RWPE2 (cell line): ENCODE data around the gene SLC46A2.
A peak's percentile ranks its signal among the peaks of the same experiment; 100 is the strongest.

Experiments
- ATAC-seq: fragments of 200-7000 bp; cut with Tn5 transposase; 3 replicates; pipeline ENCODE4 v1.9.1; 2021; ENCODE audit warnings: low read depth
- DNase-seq: peaks from one replicate; pipeline ENCODE4 v3.0.0-alpha.2; 2020; ENCODE audit warnings: low spot score
- H3K27ac ChIP-seq: fragments of 450-650 bp; 2 replicates; pipeline ENCODE4 v1.5.1; 2017; ENCODE audit warnings: mild to moderate bottlenecking; ENCODE audit not compliant: poor library complexity, severe bottlenecking
- H3K27me3 ChIP-seq: fragments of 250-450 bp; sonication (Bioruptor Pico); 2 replicates; pipeline ENCODE4 v1.5.1; 2021; ENCODE audit warnings: mild to moderate bottlenecking, moderate library complexity; ENCODE audit not compliant: insufficient read depth, poor library complexity, severe bottlenecking
- H3K36me3 ChIP-seq: fragments of 250-450 bp; sonication (Bioruptor Pico); 2 replicates; pipeline ENCODE4 v1.5.1; 2020; ENCODE audit warnings: low read depth, mild to moderate bottlenecking, moderate library complexity
- H3K4me1 ChIP-seq: fragments of 250-450 bp; sonication (Bioruptor Pico); 2 replicates; pipeline ENCODE4 v1.5.1; 2021; ENCODE audit warnings: mild to moderate bottlenecking, moderate library complexity; ENCODE audit not compliant: insufficient read depth, poor library complexity, severe bottlenecking
- H3K4me3 ChIP-seq: fragments of 250-450 bp; sonication (Bioruptor Pico); 2 replicates; pipeline ENCODE4 v1.5.1; 2021; ENCODE audit warnings: mild to moderate bottlenecking, moderate library complexity; ENCODE audit not compliant: severe bottlenecking
- H3K9me3 ChIP-seq: fragments of 250-450 bp; sonication (Bioruptor Pico); 2 replicates; pipeline ENCODE4 v1.5.1; 2021; ENCODE audit warnings: mild to moderate bottlenecking, moderate library complexity; ENCODE audit not compliant: severe bottlenecking
- TF ChIP-seq, protein P1 (sequence below): fragments of 450-650 bp; IDR thresholded peaks from one replicate; pipeline ENCODE4 v1.5.1; 2017; ENCODE audit warnings: mild to moderate bottlenecking, moderate library complexity; ENCODE audit not compliant: poor library complexity, severe bottlenecking

The SLC46A2 gene

DNA sequence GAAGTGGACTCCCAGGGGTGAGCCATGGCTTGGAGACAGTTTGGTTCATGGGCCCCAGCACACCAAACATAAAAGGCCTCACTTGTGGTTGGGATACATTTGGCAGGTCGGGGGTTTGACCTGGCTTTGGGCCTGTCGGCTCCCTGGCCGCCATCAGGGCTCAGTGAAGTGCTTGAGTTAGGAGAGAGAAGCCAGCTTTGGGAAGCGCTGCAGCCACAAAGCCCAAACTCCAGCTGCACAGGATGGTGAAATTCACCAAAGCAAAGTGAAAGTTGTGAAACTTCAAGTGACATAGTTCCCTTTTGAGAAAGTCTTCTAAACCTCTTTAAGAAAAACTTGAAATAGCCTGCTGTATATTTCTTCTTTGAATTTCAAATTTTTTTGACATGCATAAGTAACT, 27.5 kb downstream of the SLC46A2 start:
- Histone ChIP-seq H3K4me1 (peaks cover 14% of the 10 kb centered on the region), H3K27me3 (no peaks in the 10 kb centered on the region), H3K9me3 (no peaks in the 10 kb centered on the region), H3K27ac (no peak overlapping the region), H3K36me3 (no peaks in the 10 kb centered on the region), H3K4me3 (no peak overlapping the region)
- no peak for DNase-seq
- TF ChIP-seq, protein P1, sequence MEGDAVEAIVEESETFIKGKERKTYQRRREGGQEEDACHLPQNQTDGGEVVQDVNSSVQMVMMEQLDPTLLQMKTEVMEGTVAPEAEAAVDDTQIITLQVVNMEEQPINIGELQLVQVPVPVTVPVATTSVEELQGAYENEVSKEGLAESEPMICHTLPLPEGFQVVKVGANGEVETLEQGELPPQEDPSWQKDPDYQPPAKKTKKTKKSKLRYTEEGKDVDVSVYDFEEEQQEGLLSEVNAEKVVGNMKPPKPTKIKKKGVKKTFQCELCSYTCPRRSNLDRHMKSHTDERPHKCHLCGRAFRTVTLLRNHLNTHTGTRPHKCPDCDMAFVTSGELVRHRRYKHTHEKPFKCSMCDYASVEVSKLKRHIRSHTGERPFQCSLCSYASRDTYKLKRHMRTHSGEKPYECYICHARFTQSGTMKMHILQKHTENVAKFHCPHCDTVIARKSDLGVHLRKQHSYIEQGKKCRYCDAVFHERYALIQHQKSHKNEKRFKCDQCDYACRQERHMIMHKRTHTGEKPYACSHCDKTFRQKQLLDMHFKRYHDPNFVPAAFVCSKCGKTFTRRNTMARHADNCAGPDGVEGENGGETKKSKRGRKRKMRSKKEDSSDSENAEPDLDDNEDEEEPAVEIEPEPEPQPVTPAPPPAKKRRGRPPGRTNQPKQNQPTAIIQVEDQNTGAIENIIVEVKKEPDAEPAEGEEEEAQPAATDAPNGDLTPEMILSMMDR: no peak
- ATAC-seq: no peak

GRCh38 chr9:112861638-112862555, 28.8 kb downstream of the SLC46A2 start:
- DNase-seq (no peak), ATAC-seq (peak; percentile 52; the same call in 2 of the 3 replicates)
- H3K27me3 ChIP-seq: no peaks in the 10 kb centered on the region
- peaks cover 6% of the 10 kb centered on the region for H3K4me1 ChIP-seq
- TF ChIP-seq, protein P1: no peak
- H3K27ac ChIP-seq: no peak overlapping the region
- no peaks in the 10 kb centered on the region for H3K36me3 ChIP-seq
- H3K4me3 ChIP-seq: no peak overlapping the region
- H3K9me3 ChIP-seq: no peaks in the 10 kb centered on the region

DNA sequence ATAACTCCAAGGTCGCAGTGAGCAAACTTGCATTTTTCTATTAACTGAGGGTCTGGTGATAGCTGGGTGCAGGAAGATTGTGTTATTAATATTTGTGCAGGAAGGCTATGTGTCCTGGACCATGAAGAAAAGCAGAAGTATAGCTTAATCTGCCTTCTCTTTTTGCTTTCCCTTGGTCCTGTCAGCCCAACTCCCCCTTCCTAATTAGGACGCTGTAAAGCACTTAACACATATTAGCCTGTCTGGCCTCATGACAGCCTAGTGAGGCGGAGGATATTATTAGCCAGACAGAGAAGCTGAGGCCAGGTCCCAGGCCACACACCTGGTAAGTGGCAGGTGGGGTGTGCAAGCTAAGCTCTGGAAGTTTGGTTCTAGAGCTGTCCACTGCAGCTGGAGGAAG, 29.5 kb downstream of the SLC46A2 start:
- DNase-seq: no peak
- Histone ChIP-seq H3K4me3 (no peak overlapping the region), H3K36me3 (no peaks in the 10 kb centered on the region), H3K4me1 (peaks cover 6% of the 10 kb centered on the region), H3K27ac (no peak overlapping the region), H3K9me3 (no peaks in the 10 kb centered on the region), H3K27me3 (no peaks in the 10 kb centered on the region)
- TF ChIP-seq, protein P1: no peak
- no peak for ATAC-seq

- TF ChIP-seq, protein P1: no peak
- no peak for DNase-seq
- Histone ChIP-seq H3K9me3 (no peaks in the 10 kb centered on the region), H3K4me1 (peaks cover 6% of the 10 kb centered on the region), H3K4me3 (no peak overlapping the region), H3K27me3 (no peaks in the 10 kb centered on the region), H3K36me3 (no peaks in the 10 kb centered on the region), H3K27ac (no peak overlapping the region)
- ATAC-seq: no peak
Measured at GRCh38 chr9:112860451-112860850, 30.2 kb downstream of the SLC46A2 start.

DNA sequence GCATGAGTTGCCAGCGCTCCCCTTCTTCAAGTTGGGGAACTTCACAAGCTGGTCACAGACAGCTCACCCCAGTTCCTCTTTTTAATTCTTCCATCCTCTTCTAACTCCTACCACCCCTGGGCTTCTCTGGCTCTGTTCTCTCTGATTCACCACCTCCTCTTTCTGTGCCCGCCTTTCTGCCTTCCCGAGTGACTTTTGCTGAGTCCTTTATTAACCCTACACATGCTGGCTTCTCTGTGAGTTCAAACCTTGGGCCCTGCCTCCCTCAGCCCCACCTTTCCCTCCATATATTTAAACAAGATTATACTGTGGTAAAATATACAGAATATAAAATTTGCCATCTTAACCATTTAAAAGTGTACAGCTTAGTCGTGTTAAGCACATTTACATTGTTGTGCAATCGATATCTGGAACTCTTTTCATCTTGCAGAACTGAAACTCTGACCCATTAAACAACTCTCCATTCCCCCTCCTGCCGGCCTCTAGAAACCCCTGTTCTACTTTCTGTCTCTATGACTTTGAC, 32.0 kb downstream of the SLC46A2 start:
- Histone ChIP-seq H3K4me3 (no peak overlapping the region), H3K27me3 (no peaks in the 10 kb centered on the region), H3K9me3 (no peaks in the 10 kb centered on the region), H3K36me3 (no peaks in the 10 kb centered on the region), H3K4me1 (peaks cover 6% of the 10 kb centered on the region), H3K27ac (no peak overlapping the region)
- TF ChIP-seq, protein P1: no peak
- ATAC-seq (no peak), DNase-seq (no peak)
